Measurements from ENCODE around the gene ZNF319.

The ZNF319 gene

GRCh38 chr16:57976331-57976796 is 24.1 kb downstream of the ZNF319 start:
- Histone ChIP-seq H3K4me3 (ENCODE audit: low read length) (no peak overlapping the region), H3K27me3 (replicated peaks; ENCODE audit: insufficient read depth, low read length) (no peaks in the 10 kb centered on the region), H3K9ac (ENCODE audit: low read length) (no peak overlapping the region), H2AFZ (ENCODE audit: low read length) (no peak overlapping the region), H3K9me2 (replicated peaks; ENCODE audit: insufficient read depth, low read length) (no peaks in the 10 kb centered on the region), H3F3A (ENCODE audit: insufficient read depth, low read length) (no peaks in the 10 kb centered on the region), H3K9me3 (replicated peaks; ENCODE audit: insufficient read depth, low read length) (no peaks in the 10 kb centered on the region), H3K79me2 (ENCODE audit: low read length) (no peaks in the 10 kb centered on the region), H3K4me1 (ENCODE audit: low read length) (no peaks in the 10 kb centered on the region), H3K4me2 (ENCODE audit: low read depth, low read length) (no peak overlapping the region), H3K36me3 (replicated peaks; ENCODE audit: insufficient read depth, low read length) (no peaks in the 10 kb centered on the region), H4K20me1 (ENCODE audit: insufficient read depth, low read length) (no peaks in the 10 kb centered on the region), H3K27ac (ENCODE audit: low read length) (no peak overlapping the region)
- DNase-seq: no peak
- TF ChIP-seq EZH2 (optimal IDR thresholded peaks at IDR 0.05; ENCODE audit: low read depth, low read length) (no peak), CTCF (IDR thresholded peaks at IDR 0.05; ENCODE audit: low read length) (no peak)

DNA sequence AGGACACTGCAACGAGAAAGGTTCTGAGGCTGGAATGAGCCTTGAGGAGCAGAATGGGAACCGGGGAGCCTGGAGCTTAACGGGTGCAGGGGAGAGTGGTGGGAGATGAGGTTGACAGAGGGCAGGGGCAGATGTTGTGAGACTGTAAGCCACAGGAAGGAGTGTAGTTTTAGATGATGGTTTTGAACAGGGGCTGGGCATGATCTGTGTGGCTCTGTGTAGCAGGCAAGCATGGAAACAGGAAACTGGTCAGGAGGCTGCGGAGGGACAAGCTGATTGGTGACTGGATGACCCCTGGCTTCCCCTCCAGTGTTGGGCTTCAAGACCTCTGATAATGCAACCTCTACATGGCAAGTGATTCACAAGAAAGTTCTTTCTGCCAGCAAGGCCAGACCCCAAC is 28.2 kb downstream of the ZNF319 start:
- Histone ChIP-seq H3K9ac (ENCODE audit: low read length) (no peak overlapping the region), H2AFZ (ENCODE audit: low read length) (no peak overlapping the region), H3K27ac (ENCODE audit: low read length) (no peak overlapping the region), H3K9me2 (replicated peaks; ENCODE audit: insufficient read depth, low read length) (no peaks in the 10 kb centered on the region), H3K4me2 (ENCODE audit: low read depth, low read length) (no peak overlapping the region), H3F3A (ENCODE audit: insufficient read depth, low read length) (no peaks in the 10 kb centered on the region), H3K9me3 (replicated peaks; ENCODE audit: insufficient read depth, low read length) (no peaks in the 10 kb centered on the region), H4K20me1 (ENCODE audit: insufficient read depth, low read length) (no peaks in the 10 kb centered on the region), H3K27me3 (replicated peaks; ENCODE audit: insufficient read depth, low read length) (no peaks in the 10 kb centered on the region), H3K4me3 (ENCODE audit: low read length) (no peak overlapping the region), H3K4me1 (ENCODE audit: low read length) (no peaks in the 10 kb centered on the region), H3K79me2 (ENCODE audit: low read length) (no peaks in the 10 kb centered on the region), H3K36me3 (replicated peaks; ENCODE audit: insufficient read depth, low read length) (no peaks in the 10 kb centered on the region)
- TF ChIP-seq CTCF (IDR thresholded peaks at IDR 0.05; ENCODE audit: low read length) (no peak), EZH2 (optimal IDR thresholded peaks at IDR 0.05; ENCODE audit: low read depth, low read length) (no peak), EZH2phosphoT487 (IDR thresholded peaks at IDR 0.05; ENCODE audit: low read length) (no peak)
- no peak for DNase-seq

GRCh38 chr16:57971848-57972247 is 28.6 kb downstream of the ZNF319 start:
- H3K79me2 ChIP-seq (ENCODE audit: low read length): no peaks in the 10 kb centered on the region
- no peak for TF ChIP-seq EZH2 (optimal IDR thresholded peaks at IDR 0.05; ENCODE audit: low read depth, low read length)
- no peak for TF ChIP-seq CTCF (IDR thresholded peaks at IDR 0.05; ENCODE audit: low read length)
- TF ChIP-seq EZH2phosphoT487 (IDR thresholded peaks at IDR 0.05; ENCODE audit: low read length): no peak
- no peak overlapping the region for H3K4me2 ChIP-seq (ENCODE audit: low read depth, low read length)
- no peaks in the 10 kb centered on the region for H3K27me3 ChIP-seq (replicated peaks; ENCODE audit: insufficient read depth, low read length)
- no peaks in the 10 kb centered on the region for H3K36me3 ChIP-seq (replicated peaks; ENCODE audit: insufficient read depth, low read length)
- H3K4me1 ChIP-seq (ENCODE audit: low read length): no peaks in the 10 kb centered on the region
- no peak overlapping the region for H3K4me3 ChIP-seq (ENCODE audit: low read length)
- no peaks in the 10 kb centered on the region for H3K9me3 ChIP-seq (replicated peaks; ENCODE audit: insufficient read depth, low read length)
- no peak overlapping the region for H2AFZ ChIP-seq (ENCODE audit: low read length)
- H3K9ac ChIP-seq (ENCODE audit: low read length): no peak overlapping the region
- H3F3A ChIP-seq (ENCODE audit: insufficient read depth, low read length): no peaks in the 10 kb centered on the region
- no peak for DNase-seq
- H3K9me2 ChIP-seq (replicated peaks; ENCODE audit: insufficient read depth, low read length): no peaks in the 10 kb centered on the region
- no peaks in the 10 kb centered on the region for H4K20me1 ChIP-seq (ENCODE audit: insufficient read depth, low read length)
- H3K27ac ChIP-seq (ENCODE audit: low read length): no peak overlapping the region
